ENCODE data around the gene STAT6. TPM values are rescaled to one million over a fixed set of nuclear protein-coding genes. Genes with fewer than 3 reads are reported as not detected.

STAT6 gene
- total and polyA plus RNA-seq, 7 donors, result 66.1 to 210 (median 115) TPM

DNA sequence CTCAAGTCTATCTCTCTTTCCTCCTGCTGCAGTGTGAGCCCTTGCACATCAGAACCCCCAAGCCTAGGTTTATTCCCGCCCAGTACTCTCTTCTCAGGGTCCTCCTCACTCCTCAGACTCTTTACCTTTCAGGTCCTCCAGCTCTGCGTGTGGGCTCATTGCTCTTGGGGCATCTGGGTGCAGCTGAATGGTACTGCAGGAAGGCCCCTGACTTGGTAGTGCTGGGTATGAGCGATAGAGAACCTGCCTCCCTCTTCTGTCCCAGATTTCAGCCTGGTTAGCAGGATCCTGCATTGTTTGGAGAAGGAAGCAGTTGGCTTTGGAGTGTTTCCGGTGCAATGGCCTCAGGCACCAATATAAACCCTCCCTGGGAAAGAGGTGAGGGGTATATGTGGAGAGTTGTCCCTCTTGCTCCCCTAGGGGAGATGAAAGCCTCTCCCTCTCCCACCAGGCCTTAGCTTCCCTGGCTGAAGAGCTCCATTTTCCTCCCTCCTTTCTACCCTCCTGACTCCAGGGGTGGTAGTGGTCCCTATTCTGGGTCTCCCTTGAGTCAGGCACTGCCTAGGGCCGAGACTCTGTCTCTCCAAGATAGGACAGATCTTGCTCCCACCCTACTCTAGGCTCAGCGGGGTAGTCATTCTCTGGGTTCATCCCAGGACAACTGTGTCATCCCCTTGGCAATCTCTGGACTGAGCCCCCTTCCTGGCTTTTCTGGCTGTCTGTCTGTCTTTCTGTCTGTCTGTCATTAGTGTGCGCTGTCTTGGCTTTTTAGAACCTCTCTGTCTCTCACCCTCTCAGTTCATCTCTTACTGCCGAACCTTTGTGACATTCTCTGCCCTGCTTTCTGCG, 21.0 kb upstream of the STAT6 start:
- Histone ChIP-seq H3K4me3 (peak overlapping the region in 2 of 4 donors; percentile 71 to 89), H3K4me1 (peaks cover 0 to 84% (median 71%) of the 10 kb centered on the region in 4 donors), H3K36me3 (no peaks in the 10 kb centered on the region), H3K9me3 (no peaks in the 10 kb centered on the region), H3K27ac (peak overlapping the region; percentile 92 to 99 (median 98)), H3K27me3 (no peaks in the 10 kb centered on the region)
- TF ChIP-seq, protein P1, sequence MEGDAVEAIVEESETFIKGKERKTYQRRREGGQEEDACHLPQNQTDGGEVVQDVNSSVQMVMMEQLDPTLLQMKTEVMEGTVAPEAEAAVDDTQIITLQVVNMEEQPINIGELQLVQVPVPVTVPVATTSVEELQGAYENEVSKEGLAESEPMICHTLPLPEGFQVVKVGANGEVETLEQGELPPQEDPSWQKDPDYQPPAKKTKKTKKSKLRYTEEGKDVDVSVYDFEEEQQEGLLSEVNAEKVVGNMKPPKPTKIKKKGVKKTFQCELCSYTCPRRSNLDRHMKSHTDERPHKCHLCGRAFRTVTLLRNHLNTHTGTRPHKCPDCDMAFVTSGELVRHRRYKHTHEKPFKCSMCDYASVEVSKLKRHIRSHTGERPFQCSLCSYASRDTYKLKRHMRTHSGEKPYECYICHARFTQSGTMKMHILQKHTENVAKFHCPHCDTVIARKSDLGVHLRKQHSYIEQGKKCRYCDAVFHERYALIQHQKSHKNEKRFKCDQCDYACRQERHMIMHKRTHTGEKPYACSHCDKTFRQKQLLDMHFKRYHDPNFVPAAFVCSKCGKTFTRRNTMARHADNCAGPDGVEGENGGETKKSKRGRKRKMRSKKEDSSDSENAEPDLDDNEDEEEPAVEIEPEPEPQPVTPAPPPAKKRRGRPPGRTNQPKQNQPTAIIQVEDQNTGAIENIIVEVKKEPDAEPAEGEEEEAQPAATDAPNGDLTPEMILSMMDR (IDR thresholded peaks at IDR 0.05), result no peak
- TF ChIP-seq POLR2AphosphoS5 (IDR thresholded peaks at IDR 0.05) (no peak), EP300 (IDR thresholded peaks at IDR 0.05) (no peak), POLR2A (IDR thresholded peaks at IDR 0.05) (no peak)
- intact Hi-C loops (cut with DNase I), result no loop called here
- DNase-seq, result peak; percentile 57
- WGBS, 2 donors, result 65 to 71% methylated on average over 9 of the region's 9 CpGs

DNA sequence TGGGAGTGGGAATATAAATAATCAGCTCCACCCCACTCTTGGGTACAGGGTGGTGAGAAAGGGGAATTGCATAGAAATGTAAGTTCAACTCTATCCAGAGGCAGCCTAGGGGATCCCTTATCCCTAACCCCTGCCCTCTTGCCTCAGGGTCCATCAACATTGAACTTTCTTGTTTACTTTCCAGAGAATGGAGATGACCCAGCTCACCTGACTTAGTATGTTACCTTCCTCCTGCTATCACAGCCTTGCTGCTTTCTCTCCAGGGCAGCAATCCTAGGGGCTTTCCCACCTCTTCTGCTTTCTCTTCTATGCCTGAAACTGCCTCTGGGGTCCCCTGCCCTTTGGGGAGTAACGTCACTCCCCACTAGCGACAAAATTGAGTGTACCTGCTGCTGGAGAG, 19.8 kb upstream of the STAT6 start:
- Histone ChIP-seq H3K36me3 (no peaks in the 10 kb centered on the region), H3K27me3 (no peaks in the 10 kb centered on the region), H3K27ac (peak overlapping the region; percentile 92 to 99 (median 98)), H3K4me3 (peak overlapping the region in 3 of 4 donors; percentile 71 to 93 (median 89)), H3K9me3 (no peaks in the 10 kb centered on the region), H3K4me1 (peaks cover 0 to 76% (median 70%) of the 10 kb centered on the region in 4 donors)
- WGBS, 2 donors, result 61 to 66% methylated on average over 2 of the region's 2 CpGs
- no peak for DNase-seq
- TF ChIP-seq POLR2A (IDR thresholded peaks at IDR 0.05) (no peak), POLR2AphosphoS5 (IDR thresholded peaks at IDR 0.05) (no peak), EP300 (IDR thresholded peaks at IDR 0.05) (no peak)
- TF ChIP-seq, protein P1 (IDR thresholded peaks at IDR 0.05), result no peak
- intact Hi-C loops (cut with DNase I), result no loop called here

DNA sequence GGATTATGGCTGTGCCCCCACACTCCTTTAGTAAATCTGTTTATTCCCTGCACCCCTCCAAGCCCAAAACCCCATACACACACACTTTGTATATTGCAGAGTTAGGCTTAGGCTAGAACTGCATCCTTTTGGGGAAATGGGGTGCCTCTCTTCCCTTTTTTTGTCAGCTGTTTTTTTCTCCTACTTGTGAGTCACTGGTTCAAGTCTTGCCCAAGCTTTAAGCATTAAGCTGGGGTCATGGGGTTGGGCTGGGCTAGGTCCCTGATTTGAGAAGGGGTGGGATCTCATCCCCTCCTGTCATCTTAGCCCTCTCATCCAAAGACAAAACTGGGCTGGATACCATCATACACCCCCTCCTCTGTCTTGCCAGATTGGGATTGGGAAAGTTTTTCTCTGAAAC, 18.7 kb upstream of the STAT6 start:
- intact Hi-C loops (cut with DNase I), result loop anchor here (5.0 kb wide), 1 partner anchor 58 kb away; no protein-coding TSS in a partner anchor
- Histone ChIP-seq H3K4me1 (peaks cover 0 to 66% (median 59%) of the 10 kb centered on the region in 4 donors), H3K27ac (peak overlapping the region; percentile 92 to 99 (median 98)), H3K36me3 (no peaks in the 10 kb centered on the region), H3K9me3 (no peaks in the 10 kb centered on the region), H3K4me3 (peak overlapping the region; percentile 68 to 93 (median 80)), H3K27me3 (no peaks in the 10 kb centered on the region)
- TF ChIP-seq EP300 (IDR thresholded peaks at IDR 0.05), result no peak
- no peak for TF ChIP-seq POLR2A (IDR thresholded peaks at IDR 0.05)
- peak in 3 of 4 donors; percentile 18 to 37 (median 23) for TF ChIP-seq POLR2AphosphoS5 (IDR thresholded peaks at IDR 0.05)
- DNase-seq, result peak; percentile 88

DNA sequence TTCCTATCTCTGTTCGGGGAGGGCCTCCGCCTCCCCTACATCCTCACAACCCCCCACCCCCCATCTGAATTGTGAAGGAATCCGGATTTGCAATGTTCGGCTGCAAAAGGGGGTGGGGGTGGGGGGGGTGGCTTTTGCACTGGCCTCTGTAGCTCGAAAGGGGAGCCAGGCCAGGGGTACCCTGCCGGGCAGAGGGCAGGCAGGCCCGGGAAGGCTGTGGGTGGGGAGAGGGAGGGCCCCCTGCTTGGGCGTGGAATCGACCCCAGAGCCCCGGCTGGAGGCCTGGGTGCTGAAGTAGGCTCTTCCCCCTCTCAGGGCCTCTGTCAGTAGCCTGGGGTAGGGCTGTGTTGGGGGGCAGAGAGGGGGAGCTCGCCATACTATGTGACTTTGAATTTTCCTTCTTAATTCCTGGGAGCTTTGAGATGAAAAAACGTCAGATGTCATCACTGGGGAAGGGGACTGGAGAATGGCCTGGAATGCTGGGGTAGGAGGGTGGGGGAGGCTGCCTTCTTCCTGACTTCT, 18.2 kb upstream of the STAT6 start:
- WGBS, 2 donors, result 10 to 21% methylated on average over 12 of the region's 12 CpGs
- H3K9me3 ChIP-seq, result no peaks in the 10 kb centered on the region
- H3K4me3 ChIP-seq, result peak overlapping the region; percentile 68 to 93 (median 80)
- intact Hi-C loops (cut with DNase I), result loop anchor here (5.0 kb wide), 1 partner anchor 57 kb away; no protein-coding TSS in a partner anchor
- H3K27ac ChIP-seq, result peak overlapping the region; percentile 92 to 99 (median 98)
- DNase-seq, result peak; percentile 73
- TF ChIP-seq, protein P1 (IDR thresholded peaks at IDR 0.05), result no peak
- TF ChIP-seq EP300 (IDR thresholded peaks at IDR 0.05) (no peak), POLR2AphosphoS5 (IDR thresholded peaks at IDR 0.05) (no peak), POLR2A (IDR thresholded peaks at IDR 0.05) (no peak)
- no peaks in the 10 kb centered on the region for H3K27me3 ChIP-seq
- H3K36me3 ChIP-seq, result no peaks in the 10 kb centered on the region
- H3K4me1 ChIP-seq, result peaks cover 0 to 61% (median 54%) of the 10 kb centered on the region in 4 donors
